Keratinocyte (primary cell): ENCODE measurements around the gene SFXN3. TPM values are rescaled to one million over a fixed set of nuclear protein-coding genes. Genes with fewer than 3 reads are reported as not detected.

Source experiments
- DNase-seq: peaks from one replicate; pipeline ENCODE4 v3.0.0-alpha.2; 2011; ENCODE audit warnings: low read depth, missing footprints, low spot score
- FAIRE-seq: peaks from 2 replicates; lab custom pipeline; 2011; peaks lifted over from hg19 to GRCh38; lab: Jason Lieb, UNC
- H2AFZ ChIP-seq: 2 replicates; pipeline ENCODE4 v1.6.0; 2012; ENCODE audit warnings: low read length, control low read depth, inconsistent platforms; ENCODE audit not compliant: control insufficient read depth
- H3K27ac ChIP-seq: 2 replicates; pipeline ENCODE4 v1.5.1; 2011; ENCODE audit warnings: low read length; ENCODE audit not compliant: control insufficient read depth, insufficient read depth
- H3K27me3 ChIP-seq: 3 replicates; pipeline ENCODE4 v1.6.0; 2011; ENCODE audit warnings: low read length; ENCODE audit not compliant: control insufficient read depth, insufficient read depth; ENCODE audit errors: extremely low read depth
- H3K36me3 ChIP-seq, 2 experiments: 2 replicates in 1 of 2; 3 replicates in 1 of 2; pipeline ENCODE4 v1.5.1; 2011; ENCODE audit warnings: low read length in 2 of 2, mild to moderate bottlenecking in 1 of 2; ENCODE audit not compliant: control insufficient read depth in 2 of 2, insufficient read depth in 2 of 2; ENCODE audit errors: extremely low read depth in 1 of 2
- H3K4me1 ChIP-seq: 3 replicates; pipeline ENCODE4 v1.5.1; 2011; ENCODE audit warnings: low read length; ENCODE audit not compliant: control insufficient read depth, insufficient read depth; ENCODE audit errors: extremely low read depth
- H3K4me2 ChIP-seq: 3 replicates; pipeline ENCODE4 v1.6.0; 2011; ENCODE audit warnings: low read depth, low read length; ENCODE audit not compliant: control insufficient read depth, insufficient read depth; ENCODE audit errors: extremely low read depth
- H3K4me3 ChIP-seq, 3 experiments: fragments of 200-600 bp in 1 of 3; sonication (generic) in 1 of 3; 2 replicates in 2 of 3; 3 replicates in 1 of 3; pipeline ENCODE4 v1.5.1; 2011 to 2016; ENCODE audit warnings: low read length in 3 of 3, mild to moderate bottlenecking in 3 of 3, control low read depth in 2 of 3, inconsistent platforms in 1 of 3, low read depth in 1 of 3, mixed read lengths in 1 of 3, mixed run types in 1 of 3, moderate library complexity in 1 of 3; ENCODE audit not compliant: control insufficient read depth in 2 of 3, insufficient read depth in 2 of 3; ENCODE audit errors: extremely low read depth in 1 of 3
- H3K79me2 ChIP-seq: 2 replicates; pipeline ENCODE4 v1.6.0; 2012; ENCODE audit warnings: low read length; ENCODE audit not compliant: control insufficient read depth, insufficient read depth
- H3K9ac ChIP-seq: 3 replicates; pipeline ENCODE4 v1.6.0; 2011; ENCODE audit warnings: low read length; ENCODE audit not compliant: control insufficient read depth, insufficient read depth; ENCODE audit errors: extremely low read depth
- H3K9me1 ChIP-seq: 3 replicates; pipeline ENCODE4 v1.6.0; 2011; ENCODE audit warnings: low read length; ENCODE audit not compliant: control insufficient read depth, insufficient read depth; ENCODE audit errors: extremely low read depth
- H3K9me3 ChIP-seq: 2 replicates; pipeline ENCODE4 v1.5.1; 2012; ENCODE audit warnings: low read depth, low read length; ENCODE audit not compliant: control insufficient read depth
- H4K20me1 ChIP-seq: 3 replicates; pipeline ENCODE4 v1.6.0; 2011; ENCODE audit warnings: low read length; ENCODE audit not compliant: control insufficient read depth, insufficient read depth; ENCODE audit errors: extremely low read depth
- CTCF ChIP-seq, 3 experiments: IDR thresholded peaks in 1 of 3; conservative IDR thresholded peaks in 1 of 3; optimal IDR thresholded peaks in 1 of 3; 2 replicates in 2 of 3; 3 replicates in 1 of 3; pipeline versions ENCODE3 to v1.5.1; 2011; ENCODE audit warnings: low read length in 3 of 3, mild to moderate bottlenecking in 3 of 3, moderate library complexity in 2 of 3, control low read depth in 1 of 3, inconsistent platforms in 1 of 3; ENCODE audit not compliant: insufficient read depth in 2 of 3; ENCODE audit errors: extremely low read depth in 1 of 3
- EZH2 ChIP-seq: IDR thresholded peaks from one replicate; pipeline ENCODE4 v1.6.1; 2012; ENCODE audit warnings: inconsistent platforms, mild to moderate bottlenecking, low read length, moderate library complexity
- dilution Hi-C: fragments of 300-500 bp; cut with MboI; formaldehyde crosslinking; loops from one replicate; pipeline ENCODE4 v1.7.0; 2020; ENCODE audit warnings: low sequenced_read_pairs; ENCODE audit not compliant: extremely low pct_ligation_motif_present
- polyA plus RNA-seq, 5 experiments: library from polyadenylated mRNA; depleted of rRNA in 3 of 5; stranded (reverse) in 3 of 5; stranded (forward) in 1 of 5; unstranded in 1 of 5; fragments of >200 nt; gene quantifications; 1 replicate in 1 of 5; 2 replicates in 3 of 5; 3 replicates in 1 of 5; pipeline versions ENCODE4 v1.2.1 to v1.2.3, GENCODE V29; 2011 to 2012; ENCODE audit warnings: missing spikeins in 2 of 5, low read depth in 1 of 5, low replicate concordance in 1 of 5

The SFXN3 gene
- polyA plus RNA-seq, 1 donor (not counting 4 experiments of a cell fraction or from before 2014, with no cell fraction given): 77.0 TPM

GRCh38 chr10:101047268-101047667, 16.2 kb downstream of the SFXN3 start:
- no peak overlapping the region for H3K4me3 ChIP-seq
- DNase-seq: no peak
- no peaks in the 10 kb centered on the region for H3K36me3 ChIP-seq
- dilution Hi-C loops: no loop called here
- H3K4me2 ChIP-seq: peak overlapping the region; percentile 12
- H3K9me3 ChIP-seq: no peaks in the 10 kb centered on the region
- peaks cover 39% of the 10 kb centered on the region for H3K27me3 ChIP-seq
- H3K79me2 ChIP-seq: no peaks in the 10 kb centered on the region
- H3K27ac ChIP-seq: no peak overlapping the region
- H3K4me1 ChIP-seq: peaks cover 25% of the 10 kb centered on the region
- FAIRE-seq: no peak
- H3K9ac ChIP-seq: no peak overlapping the region
- no peak overlapping the region for H2AFZ ChIP-seq
- no peaks in the 10 kb centered on the region for H3K9me1 ChIP-seq
- TF ChIP-seq EZH2 (peak; percentile 14), CTCF (optimal IDR thresholded peaks at IDR 0.05 in 1 of 3, IDR thresholded peaks at IDR 0.05 in 1 of 3, conservative IDR thresholded peaks at IDR 0.05 in 1 of 3; ENCODE audit: extremely low read depth in 1 of 3, insufficient read depth in 2 of 3, low read length in 3 of 3) (no peak)
- H4K20me1 ChIP-seq: no peaks in the 10 kb centered on the region

GRCh38 chr10:101047961-101048892, 17.2 kb downstream of the SFXN3 start:
- Histone ChIP-seq H3K27me3 (peaks cover 39% of the 10 kb centered on the region), H3K4me2 (peak overlapping the region; percentile 62), H3K79me2 (no peaks in the 10 kb centered on the region), H3K27ac (no peak overlapping the region), H3K9ac (no peak overlapping the region), H3K4me3 (peak overlapping the region in 2 of 3 experiments; percentile 7 to 27), H3K36me3 (no peaks in the 10 kb centered on the region), H3K9me1 (no peaks in the 10 kb centered on the region), H3K4me1 (peaks cover 26% of the 10 kb centered on the region), H4K20me1 (no peaks in the 10 kb centered on the region), H3K9me3 (no peaks in the 10 kb centered on the region), H2AFZ (no peak overlapping the region)
- DNase-seq: no peak
- no peak for FAIRE-seq
- dilution Hi-C loops: no loop called here
- TF ChIP-seq EZH2 (no peak), CTCF (optimal IDR thresholded peaks at IDR 0.05 in 1 of 3, IDR thresholded peaks at IDR 0.05 in 1 of 3, conservative IDR thresholded peaks at IDR 0.05 in 1 of 3; ENCODE audit: extremely low read depth in 1 of 3, insufficient read depth in 2 of 3, low read length in 3 of 3) (peak in 1 of 3 experiments; percentile 5)
